ENCODE results near the gene BAZ2B. TPM values are rescaled to one million over a fixed set of nuclear protein-coding genes. Genes with fewer than 3 reads are reported as not detected.

Gene BAZ2B
- total RNA-seq, 3 donors from 2014 or later (not counting 1 experiment from before 2014, with no cell fraction given) = 59.8 to 73.7 (median 68.4) TPM

- peaks cover 10% of the 10 kb centered on the region for H3K36me3 Mint-ChIP-seq
- no peak for DNase-seq
- H3K27me3 Mint-ChIP-seq (ENCODE audit: low read depth in 2 of 2) = no peaks in the 10 kb centered on the region
- no peak for TF ChIP-seq CTCF (IDR thresholded peaks at IDR 0.05)
- Histone ChIP-seq H3K27me3 (ENCODE audit: control insufficient read depth, insufficient read depth, low read length) (no peaks in the 10 kb centered on the region), H3K36me3 (ENCODE audit: control insufficient read depth, insufficient read depth, low read length) (no peaks in the 10 kb centered on the region), H3K4me3 (ENCODE audit: low read length) (no peak overlapping the region), H3K27ac (ENCODE audit: low read length) (no peak overlapping the region), H3K4me1 (ENCODE audit: control insufficient read depth, insufficient read depth, low read length) (no peaks in the 10 kb centered on the region), H3K9me3 (ENCODE audit: control insufficient read depth, insufficient read depth, low read length) (no peaks in the 10 kb centered on the region)
- no peak for ATAC-seq
- H3K4me1 Mint-ChIP-seq = peaks cover 0 to 4% of the 10 kb centered on the region in 2 donors
- H3K9me3 Mint-ChIP-seq = no peaks in the 10 kb centered on the region
- intact Hi-C loops (cut with micrococcal nuclease) = no loop called here
- 100% methylated on average over 3 of the region's 4 CpGs for WGBS (ENCODE audit: insufficient coverage)
- no peak overlapping the region for H3K27ac Mint-ChIP-seq
- no peak overlapping the region for H3K4me3 Mint-ChIP-seq
Observed at GRCh38 chr2:159573294-159573693, 43.1 kb downstream of the BAZ2B start.

- H3K36me3 ChIP-seq (ENCODE audit: control insufficient read depth, insufficient read depth, low read length) = no peaks in the 10 kb centered on the region
- H3K27ac Mint-ChIP-seq = no peak overlapping the region
- TF ChIP-seq CTCF (IDR thresholded peaks at IDR 0.05) = no peak
- DNase-seq (no peak), ATAC-seq (no peak)
- no peak overlapping the region for H3K27ac ChIP-seq (ENCODE audit: low read length)
- no peak overlapping the region for H3K4me3 ChIP-seq (ENCODE audit: low read length)
- no peaks in the 10 kb centered on the region for H3K27me3 ChIP-seq (ENCODE audit: control insufficient read depth, insufficient read depth, low read length)
- H3K9me3 ChIP-seq (ENCODE audit: control insufficient read depth, insufficient read depth, low read length) = no peaks in the 10 kb centered on the region
- peaks cover 0 to 4% of the 10 kb centered on the region in 2 donors for H3K4me1 Mint-ChIP-seq
- no peaks in the 10 kb centered on the region for H3K27me3 Mint-ChIP-seq (ENCODE audit: low read depth in 2 of 2)
- H3K36me3 Mint-ChIP-seq = peaks cover 10% of the 10 kb centered on the region
- intact Hi-C loops (cut with micrococcal nuclease) = no loop called here
- no peaks in the 10 kb centered on the region for H3K9me3 Mint-ChIP-seq
- no peaks in the 10 kb centered on the region for H3K4me1 ChIP-seq (ENCODE audit: control insufficient read depth, insufficient read depth, low read length)
- H3K4me3 Mint-ChIP-seq = no peak overlapping the region
Observed at GRCh38 chr2:159572459-159572858, 43.9 kb downstream of the BAZ2B start.

GRCh38 chr2:159571540-159572260, 44.6 kb downstream of the BAZ2B start:
- H3K36me3 Mint-ChIP-seq = peaks cover 10% of the 10 kb centered on the region
- no peak for TF ChIP-seq CTCF (IDR thresholded peaks at IDR 0.05)

GRCh38 chr2:159564081-159564480, 52.3 kb downstream of the BAZ2B start:
- intact Hi-C loops (cut with micrococcal nuclease) = no loop called here
- Mint-ChIP-seq H3K4me1 (no peaks in the 10 kb centered on the region), H3K27me3 (ENCODE audit: low read depth in 2 of 2) (no peaks in the 10 kb centered on the region), H3K36me3 (no peaks in the 10 kb centered on the region), H3K9me3 (no peaks in the 10 kb centered on the region), H3K4me3 (no peak overlapping the region), H3K27ac (no peak overlapping the region)
- H3K9me3 ChIP-seq (ENCODE audit: control insufficient read depth, insufficient read depth, low read length) = no peaks in the 10 kb centered on the region
- no peaks in the 10 kb centered on the region for H3K4me1 ChIP-seq (ENCODE audit: control insufficient read depth, insufficient read depth, low read length)
- H3K4me3 ChIP-seq (ENCODE audit: low read length) = no peak overlapping the region
- DNase-seq = no peak
- H3K36me3 ChIP-seq (ENCODE audit: control insufficient read depth, insufficient read depth, low read length) = no peaks in the 10 kb centered on the region
- ATAC-seq = no peak
- no peak for TF ChIP-seq CTCF (IDR thresholded peaks at IDR 0.05)
- H3K27me3 ChIP-seq (ENCODE audit: control insufficient read depth, insufficient read depth, low read length) = no peaks in the 10 kb centered on the region
- no peak overlapping the region for H3K27ac ChIP-seq (ENCODE audit: low read length)

More at GRCh38 chr2:159571540-159572260, 44.6 kb downstream of the BAZ2B start:
- ATAC-seq (no peak), DNase-seq (no peak)
- H3K36me3 ChIP-seq (ENCODE audit: control insufficient read depth, insufficient read depth, low read length) = no peaks in the 10 kb centered on the region
- intact Hi-C loops (cut with micrococcal nuclease) = no loop called here
- H3K27me3 ChIP-seq (ENCODE audit: control insufficient read depth, insufficient read depth, low read length) = no peaks in the 10 kb centered on the region
- 95% methylated on average over 2 of the region's 3 CpGs for WGBS (ENCODE audit: insufficient coverage)
- H3K27ac ChIP-seq (ENCODE audit: low read length) = no peak overlapping the region
- no peaks in the 10 kb centered on the region for H3K4me1 ChIP-seq (ENCODE audit: control insufficient read depth, insufficient read depth, low read length)
- peaks cover 0 to 4% of the 10 kb centered on the region in 2 donors for H3K4me1 Mint-ChIP-seq
- no peak overlapping the region for H3K4me3 ChIP-seq (ENCODE audit: low read length)
- H3K4me3 Mint-ChIP-seq = no peak overlapping the region
- H3K9me3 ChIP-seq (ENCODE audit: control insufficient read depth, insufficient read depth, low read length) = no peaks in the 10 kb centered on the region
- no peak overlapping the region for H3K27ac Mint-ChIP-seq
- no peaks in the 10 kb centered on the region for H3K9me3 Mint-ChIP-seq
- no peaks in the 10 kb centered on the region for H3K27me3 Mint-ChIP-seq (ENCODE audit: low read depth in 2 of 2)

All from natural killer cell (primary cell).